HG02763 (cell line): ENCODE results near the gene FRMD4A.
A peak's percentile ranks its signal among the peaks of the same experiment; 100 is the strongest.

Source experiments
- ATAC-seq: cut with Tn5 transposase; IDR thresholded peaks from one replicate; pipeline ENCODE4 v1.9.1; 2021; ENCODE audit warnings: mild to moderate bottlenecking, moderate library complexity; ENCODE audit not compliant: unreplicated experiment

FRMD4A gene

GRCh38 chr10:13693783-13694700 is 636.7 kb downstream of the FRMD4A start:
- no peak for ATAC-seq

- ATAC-seq = peak; percentile 66
Observed at GRCh38 chr10:13690281-13690825, 640.4 kb downstream of the FRMD4A start.

- no peak for ATAC-seq
Observed at GRCh38 chr10:13686331-13686752, 644.4 kb downstream of the FRMD4A start.

- ATAC-seq = no peak
Observed at GRCh38 chr10:13685885-13686284, 644.8 kb downstream of the FRMD4A start.

GRCh38 chr10:13684806-13685482 is 645.8 kb downstream of the FRMD4A start:
- ATAC-seq = no peak

GRCh38 chr10:13684252-13684791 is 646.4 kb downstream of the FRMD4A start:
- ATAC-seq = no peak

- no peak for ATAC-seq
Observed at GRCh38 chr10:13683017-13683416, 647.7 kb downstream of the FRMD4A start.

GRCh38 chr10:13681960-13682359 is 648.8 kb downstream of the FRMD4A start:
- ATAC-seq = no peak

- ATAC-seq = no peak
Observed at GRCh38 chr10:13681528-13681927, 649.2 kb downstream of the FRMD4A start.

- ATAC-seq = no peak
Observed at GRCh38 chr10:13681095-13681494, 649.6 kb downstream of the FRMD4A start.

- ATAC-seq = no peak
Observed at GRCh38 chr10:13678101-13678843, 652.5 kb downstream of the FRMD4A start.

GRCh38 chr10:13674645-13675588 is 655.8 kb downstream of the FRMD4A start:
- no peak for ATAC-seq

GRCh38 chr10:13673156-13673555 is 657.6 kb downstream of the FRMD4A start:
- no peak for ATAC-seq

- ATAC-seq = no peak
Observed at GRCh38 chr10:13672548-13672947, 658.2 kb downstream of the FRMD4A start.

- no peak for ATAC-seq
Observed at GRCh38 chr10:13671904-13672303, 658.8 kb downstream of the FRMD4A start.

GRCh38 chr10:13670311-13670710 is 660.4 kb downstream of the FRMD4A start:
- no peak for ATAC-seq

GRCh38 chr10:13669901-13670300 is 660.8 kb downstream of the FRMD4A start:
- ATAC-seq = no peak

- ATAC-seq = no peak
Observed at GRCh38 chr10:13669182-13669855, 661.4 kb downstream of the FRMD4A start.

- ATAC-seq = no peak
Observed at GRCh38 chr10:13668126-13668525, 662.6 kb downstream of the FRMD4A start.
